GM12891 (cell line): ENCODE measurements around the gene NKAIN4.

Source experiments
- PAX5 ChIP-seq: IDR thresholded peaks from 2 replicates; pipeline ENCODE4 v1.6.1; 2011; ENCODE audit warnings: low read length, moderate library complexity, mild to moderate bottlenecking; ENCODE audit not compliant: insufficient read depth, severe bottlenecking
- POLR2A ChIP-seq: IDR thresholded peaks from 2 replicates; pipeline ENCODE4 v1.6.1; 2011; ENCODE audit warnings: low read depth, low read length, control low read depth
- POU2F2 ChIP-seq: IDR thresholded peaks from 2 replicates; pipeline ENCODE4 v1.6.1; 2011; ENCODE audit warnings: low read depth, mild to moderate bottlenecking, control low read depth, low read length, moderate library complexity

DNA sequence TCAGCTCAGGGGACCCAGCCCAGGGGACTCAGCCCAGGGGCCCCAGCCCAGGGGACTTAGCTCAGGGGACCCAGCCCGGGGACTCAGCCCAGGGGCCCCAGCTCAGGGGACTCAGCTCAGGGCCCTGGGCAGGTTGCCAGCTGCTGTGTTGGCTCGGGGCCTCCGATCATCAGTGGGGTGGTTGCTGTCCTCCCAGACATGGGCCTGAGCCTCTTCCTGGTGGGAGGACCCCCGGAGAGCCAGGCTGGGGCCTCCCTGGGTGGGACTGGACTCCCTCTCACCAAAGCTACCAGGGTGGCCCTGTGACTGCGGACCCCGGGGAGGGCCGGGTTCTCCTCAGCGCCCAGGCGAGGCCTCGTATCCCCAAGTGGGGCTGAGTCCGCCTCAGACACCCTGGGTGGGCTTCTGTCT lies 43.1 kb upstream of the NKAIN4 start:
- no peak for TF ChIP-seq POLR2A
- no peak for TF ChIP-seq PAX5
- TF ChIP-seq POU2F2, result no peak
